Measurements from ENCODE around the gene PITPNM1. TPM values are rescaled to one million over a fixed set of nuclear protein-coding genes. Genes with fewer than 3 reads are reported as not detected.
"Not testable (repeated sequence)": the region's sequence is repeated elsewhere in the genome, so short reads cannot be mapped to it uniquely, and the experiment has no call there.

PITPNM1 gene
- polyA plus RNA-seq, 1 donor (not counting 4 experiments of a cell fraction or from before 2014, with no cell fraction given), result 15.9 TPM

DNA sequence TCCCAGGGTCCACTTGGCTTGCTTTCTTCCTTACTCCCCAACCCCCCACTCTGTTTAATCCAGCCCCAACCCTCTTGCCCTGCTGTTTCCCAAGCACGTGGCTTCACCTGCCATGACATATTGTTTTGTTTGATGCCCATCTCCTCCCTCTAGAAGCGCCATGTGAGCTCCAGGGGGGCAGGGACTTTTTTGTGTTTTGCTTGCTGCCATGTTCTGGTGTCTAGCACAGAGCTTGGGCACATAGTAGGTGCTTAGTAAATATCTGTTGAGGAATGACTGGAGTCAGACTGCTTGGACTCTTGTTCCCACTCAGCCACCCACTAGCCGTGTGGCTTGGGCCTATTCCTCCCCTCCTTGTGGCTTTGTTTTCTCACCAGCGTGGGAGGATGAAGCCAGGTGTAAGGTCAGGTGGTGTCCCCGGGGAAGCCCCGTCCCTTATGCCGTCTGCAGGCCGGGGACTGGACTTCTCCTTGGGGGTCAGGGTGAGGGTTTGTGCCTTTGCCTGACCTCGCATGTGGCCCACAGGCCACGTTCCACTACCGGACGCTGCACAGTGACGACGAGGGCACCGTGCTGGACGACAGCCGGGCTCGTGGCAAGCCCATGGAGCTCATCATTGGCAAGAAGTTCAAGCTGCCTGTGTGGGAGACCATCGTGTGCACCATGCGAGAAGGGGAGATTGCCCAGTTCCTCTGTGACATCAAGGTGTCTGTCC, 18.5 kb downstream of the PITPNM1 start:
- no peak overlapping the region for H2AFZ ChIP-seq (ENCODE audit: control insufficient read depth, low read length)
- H3K36me3 ChIP-seq (ENCODE audit: control insufficient read depth in 2 of 2, extremely low read depth in 1 of 2, insufficient read depth in 2 of 2, low read length in 2 of 2), result peaks cover 10 to 20% of the 10 kb centered on the region in 2 experiments
- dilution Hi-C loops (cut with MboI; ENCODE audit: extremely low pct_ligation_motif_present, low sequenced_read_pairs), result no loop called here
- FAIRE-seq, result no peak
- no peak overlapping the region for H3K4me2 ChIP-seq (ENCODE audit: control insufficient read depth, extremely low read depth, insufficient read depth, low read depth, low read length)
- no peak for DNase-seq (ENCODE audit: low read depth, low spot score)
- no peaks in the 10 kb centered on the region for H4K20me1 ChIP-seq (ENCODE audit: control insufficient read depth, extremely low read depth, insufficient read depth, low read length)
- H3K9ac ChIP-seq (ENCODE audit: control insufficient read depth, extremely low read depth, insufficient read depth, low read length), result no peak overlapping the region
- H3K4me3 ChIP-seq (ENCODE audit: control insufficient read depth in 2 of 3, extremely low read depth in 1 of 3, insufficient read depth in 2 of 3, low read depth in 1 of 3, low read length in 3 of 3), result no peak overlapping the region
- H3K9me1 ChIP-seq (ENCODE audit: control insufficient read depth, extremely low read depth, insufficient read depth, low read length), result no peaks in the 10 kb centered on the region
- peaks cover 4% of the 10 kb centered on the region for H3K79me2 ChIP-seq (ENCODE audit: control insufficient read depth, insufficient read depth, low read length)
- no peaks in the 10 kb centered on the region for H3K27me3 ChIP-seq (ENCODE audit: control insufficient read depth, extremely low read depth, insufficient read depth, low read length)
- no peaks in the 10 kb centered on the region for H3K9me3 ChIP-seq (ENCODE audit: control insufficient read depth, low read depth, low read length)
- TF ChIP-seq, protein P1, sequence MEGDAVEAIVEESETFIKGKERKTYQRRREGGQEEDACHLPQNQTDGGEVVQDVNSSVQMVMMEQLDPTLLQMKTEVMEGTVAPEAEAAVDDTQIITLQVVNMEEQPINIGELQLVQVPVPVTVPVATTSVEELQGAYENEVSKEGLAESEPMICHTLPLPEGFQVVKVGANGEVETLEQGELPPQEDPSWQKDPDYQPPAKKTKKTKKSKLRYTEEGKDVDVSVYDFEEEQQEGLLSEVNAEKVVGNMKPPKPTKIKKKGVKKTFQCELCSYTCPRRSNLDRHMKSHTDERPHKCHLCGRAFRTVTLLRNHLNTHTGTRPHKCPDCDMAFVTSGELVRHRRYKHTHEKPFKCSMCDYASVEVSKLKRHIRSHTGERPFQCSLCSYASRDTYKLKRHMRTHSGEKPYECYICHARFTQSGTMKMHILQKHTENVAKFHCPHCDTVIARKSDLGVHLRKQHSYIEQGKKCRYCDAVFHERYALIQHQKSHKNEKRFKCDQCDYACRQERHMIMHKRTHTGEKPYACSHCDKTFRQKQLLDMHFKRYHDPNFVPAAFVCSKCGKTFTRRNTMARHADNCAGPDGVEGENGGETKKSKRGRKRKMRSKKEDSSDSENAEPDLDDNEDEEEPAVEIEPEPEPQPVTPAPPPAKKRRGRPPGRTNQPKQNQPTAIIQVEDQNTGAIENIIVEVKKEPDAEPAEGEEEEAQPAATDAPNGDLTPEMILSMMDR (optimal IDR thresholded peaks at IDR 0.05 in 1 of 3, IDR thresholded peaks at IDR 0.05 in 1 of 3, conservative IDR thresholded peaks at IDR 0.05 in 1 of 3; ENCODE audit: extremely low read depth in 1 of 3, insufficient read depth in 2 of 3, low read length in 3 of 3), result no peak
- no peak for TF ChIP-seq EZH2 (IDR thresholded peaks at IDR 0.05; ENCODE audit: low read length)
- peaks cover 13% of the 10 kb centered on the region for H3K4me1 ChIP-seq (ENCODE audit: control insufficient read depth, extremely low read depth, insufficient read depth, low read length)
- no peak overlapping the region for H3K27ac ChIP-seq (ENCODE audit: control insufficient read depth, insufficient read depth, low read length)

DNA sequence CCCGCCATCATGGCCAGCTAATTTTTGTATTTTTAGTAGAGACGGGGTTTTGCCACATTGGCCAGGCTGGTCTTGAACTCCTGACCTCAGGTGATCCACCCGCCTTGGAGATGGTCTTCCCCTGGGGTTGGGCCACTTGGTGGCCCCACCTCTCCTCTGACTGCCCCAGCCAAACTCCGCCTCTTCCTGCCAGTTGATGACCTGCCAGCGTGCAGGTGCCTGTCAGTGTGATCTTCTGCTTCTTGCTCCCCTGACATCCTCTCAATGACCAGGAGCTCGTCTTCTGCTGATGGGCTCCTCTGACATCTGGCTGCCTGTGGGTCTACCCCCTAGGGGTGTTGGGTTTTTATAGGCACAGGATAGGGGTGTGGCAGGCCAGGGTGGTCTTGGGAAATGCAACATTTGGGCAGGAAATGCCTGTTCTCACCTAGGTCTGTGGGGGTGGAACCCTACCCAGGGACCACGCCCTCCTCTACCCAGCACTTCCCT, 19.2 kb downstream of the PITPNM1 start:
- H3K9ac ChIP-seq (ENCODE audit: control insufficient read depth, extremely low read depth, insufficient read depth, low read length); H3K27me3 ChIP-seq (ENCODE audit: control insufficient read depth, extremely low read depth, insufficient read depth, low read length); H3K9me1 ChIP-seq (ENCODE audit: control insufficient read depth, extremely low read depth, insufficient read depth, low read length); FAIRE-seq; H3K9me3 ChIP-seq (ENCODE audit: control insufficient read depth, low read depth, low read length); H3K4me3 ChIP-seq (ENCODE audit: control insufficient read depth in 2 of 3, extremely low read depth in 1 of 3, insufficient read depth in 2 of 3, low read depth in 1 of 3, low read length in 3 of 3); H4K20me1 ChIP-seq (ENCODE audit: control insufficient read depth, extremely low read depth, insufficient read depth, low read length); dilution Hi-C loops (cut with MboI; ENCODE audit: extremely low pct_ligation_motif_present, low sequenced_read_pairs); H3K27ac ChIP-seq (ENCODE audit: control insufficient read depth, insufficient read depth, low read length); DNase-seq (ENCODE audit: low read depth, low spot score); H3K79me2 ChIP-seq (ENCODE audit: control insufficient read depth, insufficient read depth, low read length); H2AFZ ChIP-seq (ENCODE audit: control insufficient read depth, low read length): not testable (repeated sequence)
- Histone ChIP-seq H3K36me3 (ENCODE audit: control insufficient read depth in 2 of 2, extremely low read depth in 1 of 2, insufficient read depth in 2 of 2, low read length in 2 of 2) (peaks cover 10 to 17% of the 10 kb centered on the region in 2 experiments), H3K4me1 (ENCODE audit: control insufficient read depth, extremely low read depth, insufficient read depth, low read length) (peaks cover 13% of the 10 kb centered on the region), H3K4me2 (ENCODE audit: control insufficient read depth, extremely low read depth, insufficient read depth, low read depth, low read length) (peak overlapping the region; percentile 5)
